DOHH2 (cell line): ENCODE measurements around the gene FREM3.

Experiments used
- H3F3A ChIP-seq: fragments of 200-600 bp; sonication (generic), shearing (Covaris generic); 2 replicates; pipeline ENCODE4 v1.6.0; 2016; ENCODE audit warnings: antibody characterized with exemption, mild to moderate bottlenecking; ENCODE audit not compliant: control insufficient read depth, insufficient read depth
- H3K27ac ChIP-seq: fragments of 200-600 bp; sonication (generic); 2 replicates; pipeline ENCODE4 v1.5.1; 2014; ENCODE audit warnings: low read depth, mild to moderate bottlenecking, low read length, moderate library complexity
- H3K27me3 ChIP-seq: fragments of 200-600 bp; sonication (generic); 2 replicates; pipeline ENCODE4 v1.6.1; 2014; ENCODE audit warnings: mild to moderate bottlenecking, low read length, mixed read lengths; ENCODE audit not compliant: control insufficient read depth
- H3K36me3 ChIP-seq: fragments of 200-600 bp; sonication (generic); 2 replicates; pipeline ENCODE4 v1.6.1; 2014; ENCODE audit warnings: mild to moderate bottlenecking, low read length, moderate library complexity, mixed read lengths; ENCODE audit not compliant: control insufficient read depth
- H3K4me1 ChIP-seq: fragments of 200-600 bp; sonication (generic); 2 replicates; pipeline ENCODE4 v1.6.1; 2014; ENCODE audit warnings: mild to moderate bottlenecking, low read length, mixed read lengths; ENCODE audit not compliant: control insufficient read depth
- H3K4me2 ChIP-seq: fragments of 200-600 bp; sonication (generic); 2 replicates; pipeline ENCODE4 v1.6.0; 2014; ENCODE audit warnings: mild to moderate bottlenecking, low read length, moderate library complexity
- H3K4me3 ChIP-seq: fragments of 200-600 bp; sonication (generic); 2 replicates; pipeline ENCODE4 v1.5.1; 2014; ENCODE audit warnings: mild to moderate bottlenecking, low read length, mixed read lengths
- H3K79me2 ChIP-seq: fragments of 200-600 bp; sonication (generic); 2 replicates; pipeline ENCODE4 v1.6.1; 2014; ENCODE audit warnings: mild to moderate bottlenecking, low read length, mixed read lengths; ENCODE audit not compliant: control insufficient read depth
- H3K9me2 ChIP-seq: fragments of 200-600 bp; sonication (generic); replicated peaks from 2 replicates; pipeline ENCODE4 v1.6.1; 2014; ENCODE audit warnings: mild to moderate bottlenecking, low read length, mixed read lengths; ENCODE audit not compliant: control insufficient read depth
- H3K9me3 ChIP-seq: fragments of 200-600 bp; sonication (generic); 2 replicates; pipeline ENCODE4 v1.6.1; 2014; ENCODE audit warnings: antibody characterized with exemption, low read length, mixed read lengths; ENCODE audit not compliant: control insufficient read depth, insufficient read depth
- H4K20me1 ChIP-seq: fragments of 200-600 bp; sonication (generic); 2 replicates; pipeline ENCODE4 v1.6.0; 2014; ENCODE audit warnings: low read depth, mild to moderate bottlenecking, antibody characterized with exemption, low read length, moderate library complexity; ENCODE audit not compliant: control insufficient read depth, insufficient read depth
- EZH2phosphoT487 ChIP-seq: fragments of 200-600 bp; sonication (generic); IDR thresholded peaks from 2 replicates; pipeline ENCODE4 v1.6.1; 2017; ENCODE audit warnings: borderline replicate concordance, mild to moderate bottlenecking, antibody characterized with exemption, low read length, moderate library complexity, mixed read lengths
- TF ChIP-seq, protein P1 (sequence below): fragments of 200-600 bp; sonication (generic); IDR thresholded peaks from one replicate; pipeline ENCODE4 v1.5.1; 2014; ENCODE audit warnings: antibody characterized with exemption, mild to moderate bottlenecking, low read depth, low read length; ENCODE audit not compliant: poor library complexity, severe bottlenecking

FREM3 gene

DNA sequence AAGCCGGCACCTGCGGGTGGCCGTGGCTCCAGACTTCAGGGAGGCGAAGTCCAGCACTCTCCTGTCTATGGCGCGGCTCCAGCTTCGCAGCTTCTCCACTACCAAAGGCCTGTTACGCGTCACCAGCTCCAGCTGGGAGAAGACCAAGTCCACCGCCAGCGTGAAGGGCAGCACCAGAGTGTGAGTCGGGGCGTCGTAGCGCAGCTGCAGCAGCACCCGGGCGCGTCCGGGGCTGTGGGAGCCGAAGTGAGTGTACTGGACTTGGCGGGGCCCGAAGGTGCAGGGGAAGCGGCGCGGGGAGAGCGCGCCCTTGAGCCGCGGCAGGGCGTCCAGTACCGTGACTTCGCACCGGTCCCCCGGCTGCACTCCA, 444 bp downstream of the FREM3 start:
- Histone ChIP-seq H3K9me3 (peaks cover 3% of the 10 kb centered on the region; the same call in 1 of the 2 replicates), H3K27me3 (no peaks in the 10 kb centered on the region), H3K27ac (no peak overlapping the region), H3F3A (no peaks in the 10 kb centered on the region), H4K20me1 (no peaks in the 10 kb centered on the region), H3K4me3 (no peak overlapping the region), H3K9me2 (no peaks in the 10 kb centered on the region), H3K4me1 (no peaks in the 10 kb centered on the region), H3K36me3 (no peaks in the 10 kb centered on the region), H3K79me2 (no peaks in the 10 kb centered on the region), H3K4me2 (no peak overlapping the region)
- TF ChIP-seq, protein P1, sequence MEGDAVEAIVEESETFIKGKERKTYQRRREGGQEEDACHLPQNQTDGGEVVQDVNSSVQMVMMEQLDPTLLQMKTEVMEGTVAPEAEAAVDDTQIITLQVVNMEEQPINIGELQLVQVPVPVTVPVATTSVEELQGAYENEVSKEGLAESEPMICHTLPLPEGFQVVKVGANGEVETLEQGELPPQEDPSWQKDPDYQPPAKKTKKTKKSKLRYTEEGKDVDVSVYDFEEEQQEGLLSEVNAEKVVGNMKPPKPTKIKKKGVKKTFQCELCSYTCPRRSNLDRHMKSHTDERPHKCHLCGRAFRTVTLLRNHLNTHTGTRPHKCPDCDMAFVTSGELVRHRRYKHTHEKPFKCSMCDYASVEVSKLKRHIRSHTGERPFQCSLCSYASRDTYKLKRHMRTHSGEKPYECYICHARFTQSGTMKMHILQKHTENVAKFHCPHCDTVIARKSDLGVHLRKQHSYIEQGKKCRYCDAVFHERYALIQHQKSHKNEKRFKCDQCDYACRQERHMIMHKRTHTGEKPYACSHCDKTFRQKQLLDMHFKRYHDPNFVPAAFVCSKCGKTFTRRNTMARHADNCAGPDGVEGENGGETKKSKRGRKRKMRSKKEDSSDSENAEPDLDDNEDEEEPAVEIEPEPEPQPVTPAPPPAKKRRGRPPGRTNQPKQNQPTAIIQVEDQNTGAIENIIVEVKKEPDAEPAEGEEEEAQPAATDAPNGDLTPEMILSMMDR: no peak
- TF ChIP-seq EZH2phosphoT487: no peak

DNA sequence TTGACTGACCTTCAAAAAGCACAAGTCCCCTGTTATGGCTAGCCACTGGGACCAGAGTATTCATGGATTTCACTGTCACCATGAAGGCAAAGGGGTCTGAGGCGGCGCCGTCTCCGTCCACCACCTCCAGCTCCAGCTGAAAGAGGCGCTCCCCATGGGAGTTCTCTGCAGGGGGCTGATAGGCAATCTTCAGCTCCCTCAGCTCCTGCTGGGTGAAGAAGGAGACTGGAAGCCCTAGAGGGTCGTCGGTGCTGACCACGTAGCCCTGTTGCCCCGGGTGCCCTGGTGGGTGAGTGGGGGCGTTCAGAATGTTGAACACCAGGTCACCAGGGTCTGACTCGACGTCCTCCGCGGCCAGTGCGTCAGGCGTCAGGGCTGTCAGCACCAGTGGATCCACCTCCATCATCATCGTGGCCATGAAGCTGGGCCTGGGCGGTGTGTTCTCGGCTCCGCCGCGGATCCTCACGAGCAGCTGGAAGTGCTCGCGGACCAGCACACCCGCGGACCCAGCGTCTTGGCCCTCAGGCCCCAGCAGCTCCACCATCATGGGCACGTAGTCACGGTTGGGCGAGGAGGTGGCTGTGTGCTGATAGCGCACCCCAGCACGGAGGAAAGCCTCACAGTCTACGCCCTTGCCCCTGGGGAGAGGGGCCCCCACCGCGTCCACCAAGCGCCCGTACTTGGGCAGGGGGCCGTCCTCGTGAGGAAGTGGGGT, 987 bp downstream of the FREM3 start:
- Histone ChIP-seq H3K27ac (no peak overlapping the region), H3K9me2 (no peaks in the 10 kb centered on the region), H3K4me2 (no peak overlapping the region), H3K9me3 (peaks cover 3% of the 10 kb centered on the region; the same call in 1 of the 2 replicates), H3K4me3 (no peak overlapping the region), H3K27me3 (no peaks in the 10 kb centered on the region), H4K20me1 (no peaks in the 10 kb centered on the region), H3K79me2 (no peaks in the 10 kb centered on the region), H3F3A (no peaks in the 10 kb centered on the region), H3K36me3 (no peaks in the 10 kb centered on the region), H3K4me1 (no peaks in the 10 kb centered on the region)
- no peak for TF ChIP-seq EZH2phosphoT487
- TF ChIP-seq, protein P1: no peak

- Histone ChIP-seq H3K9me3 (no peaks in the 10 kb centered on the region), H3F3A (no peaks in the 10 kb centered on the region)
- TF ChIP-seq, protein P1: no peak
- no peak for TF ChIP-seq EZH2phosphoT487
Observed at GRCh38 chr4:143693856-143694255, 6.6 kb downstream of the FREM3 start.

More at GRCh38 chr4:143693856-143694255, 6.6 kb downstream of the FREM3 start:
- H3K4me1 ChIP-seq: no peaks in the 10 kb centered on the region
- H3K79me2 ChIP-seq: no peaks in the 10 kb centered on the region
- H3K9me2 ChIP-seq: no peaks in the 10 kb centered on the region
- no peaks in the 10 kb centered on the region for H3K27me3 ChIP-seq
- no peaks in the 10 kb centered on the region for H3K36me3 ChIP-seq
- H3K27ac ChIP-seq: no peak overlapping the region
- no peak overlapping the region for H3K4me2 ChIP-seq
- no peaks in the 10 kb centered on the region for H4K20me1 ChIP-seq
- H3K4me3 ChIP-seq: no peak overlapping the region
